ENCODE data around the gene GARIN5B. TPM values are rescaled to one million over a fixed set of nuclear protein-coding genes. Genes with fewer than 3 reads are reported as not detected.

GARIN5B gene
- total RNA-seq, 2 experiments from 2014 or later, result not detected

DNA sequence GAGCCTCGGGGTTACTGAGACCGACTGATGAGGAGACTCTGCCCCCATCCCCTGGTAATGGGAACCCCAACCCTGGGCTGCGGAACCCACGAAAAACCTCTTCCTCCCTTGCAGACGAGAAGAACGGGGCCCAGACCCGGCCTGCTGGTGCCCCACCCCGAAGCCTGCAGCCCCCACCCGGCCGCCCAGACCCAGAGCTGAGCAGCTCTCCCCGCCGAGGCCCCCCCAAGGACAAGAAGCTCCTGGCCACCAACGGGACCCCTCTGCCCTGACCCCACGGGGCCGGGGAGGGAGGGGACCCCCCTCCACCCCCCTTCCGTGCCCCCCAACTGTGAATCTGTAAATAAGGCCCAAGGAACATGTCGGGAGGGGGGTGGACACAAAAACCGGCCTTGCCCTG, 51.3 kb downstream of the GARIN5B start:
- no peak for ATAC-seq
- Mint-ChIP-seq H3K9me3 (ENCODE audit: low read depth) (no peaks in the 10 kb centered on the region), H3K27me3 (no peaks in the 10 kb centered on the region), H3K4me1 (no peaks in the 10 kb centered on the region), H3K36me3 (ENCODE audit: low read depth) (no peaks in the 10 kb centered on the region), H3K27ac (no peak overlapping the region), H3K4me3 (no peak overlapping the region)
- POLR2A ChIA-PET, result no interaction called here
- CTCF ChIA-PET, result no interaction called here
- intact Hi-C loops (cut with DNase I, micrococcal nuclease), result no loop called here
- DNase-seq, result no peak

DNA sequence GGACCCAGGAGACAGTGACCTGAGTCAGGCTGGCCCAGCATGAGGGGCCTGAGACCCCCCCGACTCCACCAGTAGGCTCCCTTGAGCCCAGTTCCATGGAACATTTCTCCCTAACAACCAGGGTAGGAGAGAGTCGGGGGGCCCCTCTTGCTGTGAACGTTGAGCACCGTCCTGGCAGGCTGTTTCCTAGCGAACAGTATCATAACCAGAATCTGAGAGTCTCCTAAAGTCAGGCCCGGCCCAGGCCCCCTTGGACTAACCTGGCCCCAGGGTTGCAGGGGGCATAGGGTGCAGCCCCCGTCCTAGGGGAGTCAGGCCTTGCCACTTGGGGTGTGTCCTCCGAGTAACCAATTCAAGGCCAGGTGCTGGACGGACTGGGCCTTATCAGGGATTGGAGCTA, 51.7 kb downstream of the GARIN5B start:
- ChIA-PET CTCF (no interaction called here), POLR2A (no interaction called here)
- intact Hi-C loops (cut with DNase I, micrococcal nuclease), result no loop called here
- Mint-ChIP-seq H3K27me3 (no peaks in the 10 kb centered on the region), H3K4me3 (no peak overlapping the region), H3K36me3 (ENCODE audit: low read depth) (no peaks in the 10 kb centered on the region), H3K9me3 (ENCODE audit: low read depth) (no peaks in the 10 kb centered on the region), H3K27ac (no peak overlapping the region), H3K4me1 (no peaks in the 10 kb centered on the region)
- no peak for DNase-seq
- ATAC-seq, result no peak

DNA sequence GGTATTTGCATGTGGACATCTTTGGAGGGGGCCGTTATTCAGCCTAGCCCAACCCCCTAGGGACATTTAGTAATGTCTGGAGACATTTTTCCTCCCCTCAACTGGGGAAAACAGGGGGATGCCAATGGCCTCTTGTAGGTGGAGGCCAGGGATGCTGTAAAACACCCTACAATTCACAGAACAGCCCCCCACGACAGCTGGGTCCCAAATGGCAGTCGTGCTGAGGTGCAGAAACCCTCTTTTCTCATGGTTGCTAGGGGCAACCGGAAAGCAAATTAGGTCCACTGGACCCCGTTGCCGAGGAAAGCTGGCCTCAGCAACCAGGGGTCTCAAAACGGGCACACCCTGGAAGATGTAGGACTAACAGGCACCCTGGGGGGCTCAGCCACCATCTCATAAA, 52.6 kb downstream of the GARIN5B start:
- H3K4me1 Mint-ChIP-seq, result no peaks in the 10 kb centered on the region
- ChIA-PET CTCF (interaction anchor here (0.7 kb wide), 1 partner anchor 9 kb away, joined by 3 read pairs; no protein-coding TSS in a partner anchor), POLR2A (no interaction called here)
- H3K27ac Mint-ChIP-seq, result no peak overlapping the region
- H3K27me3 Mint-ChIP-seq, result no peaks in the 10 kb centered on the region
- no peak overlapping the region for H3K4me3 Mint-ChIP-seq
- intact Hi-C loops (cut with DNase I, micrococcal nuclease), result no loop called here
- H3K36me3 Mint-ChIP-seq (ENCODE audit: low read depth), result no peaks in the 10 kb centered on the region
- ATAC-seq (no peak), DNase-seq (no peak)
- no peaks in the 10 kb centered on the region for H3K9me3 Mint-ChIP-seq (ENCODE audit: low read depth)

DNA sequence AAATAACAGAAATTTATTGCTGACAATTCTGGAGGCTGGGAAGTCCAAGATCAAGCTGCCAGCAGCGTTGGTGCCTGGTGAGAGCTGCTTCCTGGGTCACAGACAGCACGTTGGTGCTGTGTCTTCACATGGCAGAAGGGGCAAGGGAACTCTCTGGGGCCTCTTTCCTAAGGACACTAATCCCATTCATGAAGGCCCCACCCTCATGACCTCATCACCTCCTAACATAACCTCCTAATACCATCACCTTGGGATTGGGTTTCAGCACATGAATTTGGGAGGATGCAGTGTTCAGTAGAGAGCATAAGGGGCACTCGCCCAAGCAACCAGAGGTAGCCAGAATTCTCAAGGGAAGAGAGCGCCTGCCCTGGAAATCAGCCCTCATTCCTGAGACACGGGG, 53.6 kb downstream of the GARIN5B start:
- H3K9me3 Mint-ChIP-seq (ENCODE audit: low read depth), result no peaks in the 10 kb centered on the region
- H3K4me1 Mint-ChIP-seq, result no peaks in the 10 kb centered on the region
- DNase-seq (no peak), ATAC-seq (no peak)
- H3K27ac Mint-ChIP-seq, result no peak overlapping the region
- no peaks in the 10 kb centered on the region for H3K27me3 Mint-ChIP-seq
- no peak overlapping the region for H3K4me3 Mint-ChIP-seq
- intact Hi-C loops (cut with DNase I, micrococcal nuclease), result no loop called here
- H3K36me3 Mint-ChIP-seq (ENCODE audit: low read depth), result no peaks in the 10 kb centered on the region
- CTCF ChIA-PET, result interaction anchor here (0.6 kb wide), 1 partner anchor 479 kb away, joined by 3 read pairs; no protein-coding TSS in a partner anchor
- POLR2A ChIA-PET, result no interaction called here

DNA sequence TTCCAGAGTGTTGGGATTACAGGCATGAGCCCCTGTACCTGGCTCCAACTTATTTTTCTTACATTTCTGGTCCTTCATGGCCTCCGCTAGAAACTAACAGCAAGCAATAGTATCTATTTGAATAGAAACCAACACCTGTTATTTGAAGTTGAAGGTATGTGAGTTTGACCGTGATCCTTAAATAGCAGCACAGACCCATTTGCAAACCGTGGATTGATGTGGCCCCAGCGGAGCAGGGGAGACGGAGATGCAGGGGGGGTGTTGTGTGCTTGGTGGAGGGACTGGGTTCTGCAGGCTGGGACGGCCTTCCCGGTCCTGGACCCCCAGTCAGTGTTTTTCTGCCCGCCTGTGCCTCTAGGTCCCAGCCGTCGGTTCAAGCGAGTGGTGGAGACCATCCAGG, 54.8 kb downstream of the GARIN5B start:
- no peak for ATAC-seq
- POLR2A ChIA-PET, result no interaction called here
- Mint-ChIP-seq H3K4me3 (no peak overlapping the region), H3K27ac (no peak overlapping the region), H3K36me3 (ENCODE audit: low read depth) (no peaks in the 10 kb centered on the region), H3K4me1 (no peaks in the 10 kb centered on the region), H3K27me3 (no peaks in the 10 kb centered on the region), H3K9me3 (ENCODE audit: low read depth) (no peaks in the 10 kb centered on the region)
- no peak for DNase-seq
- intact Hi-C loops (cut with DNase I, micrococcal nuclease), result no loop called here
- CTCF ChIA-PET, result no interaction called here

DNA sequence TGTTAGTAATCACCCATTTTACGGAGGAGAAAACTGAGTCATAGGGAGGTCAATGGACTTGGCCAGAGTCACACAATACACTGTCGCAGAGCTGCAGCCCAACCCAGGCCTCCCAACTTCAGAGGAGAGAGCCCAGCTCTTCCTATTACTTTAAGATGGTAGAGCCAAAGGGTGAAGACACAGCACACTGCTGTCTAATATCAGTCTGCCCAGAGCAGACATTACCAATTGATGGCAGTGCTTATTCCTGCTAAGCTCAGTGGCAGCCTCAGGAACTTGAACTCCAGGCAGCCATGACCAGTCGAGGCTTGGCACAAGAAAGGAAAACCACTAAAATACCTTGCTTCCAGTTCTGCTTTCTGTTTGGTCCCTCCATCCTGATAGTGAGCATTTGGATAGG, 56.3 kb downstream of the GARIN5B start:
- no peak for ATAC-seq
- H3K27ac Mint-ChIP-seq, result no peak overlapping the region
- no peaks in the 10 kb centered on the region for H3K36me3 Mint-ChIP-seq (ENCODE audit: low read depth)
- ChIA-PET CTCF (interaction anchor here (0.7 kb wide), 1 partner anchor 70 kb away, joined by 3 read pairs; the partner anchor contains the start of gene TMEM190), POLR2A (no interaction called here)
- no peak for DNase-seq
- peaks cover 2% of the 10 kb centered on the region for H3K4me1 Mint-ChIP-seq
- intact Hi-C loops (cut with DNase I, micrococcal nuclease), result no loop called here
- no peaks in the 10 kb centered on the region for H3K27me3 Mint-ChIP-seq
- H3K9me3 Mint-ChIP-seq (ENCODE audit: low read depth), result no peaks in the 10 kb centered on the region
- no peak overlapping the region for H3K4me3 Mint-ChIP-seq

DNA sequence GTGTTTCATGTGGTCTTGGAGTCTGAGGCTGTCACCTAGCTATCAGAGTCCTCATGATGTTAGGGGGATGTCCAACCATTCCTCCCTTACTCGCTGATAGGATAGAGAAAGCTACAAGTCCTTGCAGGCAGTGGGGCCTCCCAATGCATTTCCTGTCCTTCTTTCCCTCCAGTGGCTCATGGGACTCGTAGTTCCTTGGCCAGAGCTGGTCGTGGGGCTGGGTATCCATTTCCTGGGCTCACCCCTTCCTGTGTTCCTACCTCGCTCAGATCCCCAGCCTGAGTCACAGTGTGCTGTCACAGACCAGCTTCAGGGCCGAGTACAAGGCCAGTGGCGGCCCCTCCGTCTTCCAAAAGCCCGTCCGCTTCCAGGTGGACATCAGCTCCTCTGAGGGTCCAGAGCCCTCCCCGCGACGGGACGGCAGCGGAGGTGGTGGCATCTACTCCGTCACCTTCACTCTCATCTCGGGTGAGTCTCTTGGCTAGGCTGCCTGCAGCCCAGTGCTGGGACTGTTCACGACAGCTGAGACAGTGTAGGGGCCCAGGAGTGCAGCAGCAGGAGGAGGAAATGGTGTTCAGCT, 57.0 kb downstream of the GARIN5B start:
- Mint-ChIP-seq H3K4me3 (no peak overlapping the region), H3K36me3 (ENCODE audit: low read depth) (no peaks in the 10 kb centered on the region), H3K4me1 (peaks cover 6% of the 10 kb centered on the region), H3K9me3 (ENCODE audit: low read depth) (no peaks in the 10 kb centered on the region), H3K27ac (no peak overlapping the region), H3K27me3 (no peaks in the 10 kb centered on the region)
- DNase-seq (no peak), ATAC-seq (no peak)
- intact Hi-C loops (cut with DNase I, micrococcal nuclease), result no loop called here
- CTCF ChIA-PET, result interaction anchor here (0.5 to 0.7 kb wide), 2 partner anchors 15 to 70 kb away, joined by 3 read pairs; partner anchors contain the start of gene TMEM190
- POLR2A ChIA-PET, result no interaction called here

DNA sequence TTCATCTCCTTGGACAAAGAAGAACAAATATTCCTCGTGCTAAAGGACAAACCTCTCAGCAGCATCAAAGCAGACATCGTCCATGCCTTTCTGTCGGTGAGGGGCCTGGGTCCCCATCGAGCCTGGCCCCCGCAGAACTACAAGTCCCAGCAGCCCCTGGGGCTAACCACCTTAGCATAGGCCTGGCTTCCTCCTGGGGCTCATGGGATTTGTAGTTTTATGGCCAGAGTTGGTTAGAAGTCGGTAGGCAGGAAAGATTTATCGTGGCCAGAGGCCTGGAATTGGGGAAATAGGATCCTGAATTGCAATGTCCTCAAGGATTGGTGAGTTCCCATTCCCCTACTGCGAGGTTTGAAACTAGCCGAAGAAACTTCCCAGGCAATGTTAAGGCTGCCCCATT, 57.6 kb downstream of the GARIN5B start:
- Mint-ChIP-seq H3K36me3 (ENCODE audit: low read depth) (no peaks in the 10 kb centered on the region), H3K4me1 (peaks cover 6% of the 10 kb centered on the region), H3K27ac (no peak overlapping the region), H3K27me3 (no peaks in the 10 kb centered on the region), H3K9me3 (ENCODE audit: low read depth) (no peaks in the 10 kb centered on the region), H3K4me3 (no peak overlapping the region)
- DNase-seq (peak; percentile 75), ATAC-seq (peak; percentile 71)
- ChIA-PET POLR2A (no interaction called here), CTCF (interaction anchor here (0.5 kb wide), 1 partner anchor 14 kb away, joined by 3 read pairs; no protein-coding TSS in a partner anchor)
- intact Hi-C loops (cut with DNase I, micrococcal nuclease), result no loop called here

DNA sequence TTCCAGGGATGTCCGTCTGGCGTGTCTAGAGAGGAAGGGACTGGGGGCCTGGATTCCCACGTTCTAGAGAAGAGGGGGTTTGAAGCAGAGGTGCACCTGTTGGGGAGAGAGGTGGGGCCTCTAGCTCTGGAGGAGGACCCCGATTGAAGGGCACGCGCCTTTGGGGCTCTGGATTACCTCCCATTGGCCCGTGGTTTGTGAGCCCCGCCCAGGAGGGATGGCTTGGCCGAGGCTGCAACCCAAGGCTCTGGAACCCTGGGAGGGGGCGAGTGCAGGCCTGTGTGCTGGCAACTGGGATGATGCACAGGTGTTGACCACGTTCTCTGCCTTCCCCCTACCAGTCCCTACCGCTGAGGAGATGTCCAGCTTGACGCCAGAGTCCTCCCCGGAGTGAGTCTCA, 58.1 kb downstream of the GARIN5B start:
- H3K36me3 Mint-ChIP-seq (ENCODE audit: low read depth), result no peaks in the 10 kb centered on the region
- no peaks in the 10 kb centered on the region for H3K27me3 Mint-ChIP-seq
- intact Hi-C loops (cut with DNase I, micrococcal nuclease), result loop anchor here in 1 of 2 experiments (5.0 kb wide), 2 partner anchors 32 to 82 kb away; partner anchors contain the start of genes KMT5C and RPL28
- POLR2A ChIA-PET, result no interaction called here
- H3K9me3 Mint-ChIP-seq (ENCODE audit: low read depth), result no peaks in the 10 kb centered on the region
- ATAC-seq (no peak), DNase-seq (no peak)
- CTCF ChIA-PET, result no interaction called here
- no peak overlapping the region for H3K27ac Mint-ChIP-seq
- peaks cover 6% of the 10 kb centered on the region for H3K4me1 Mint-ChIP-seq
- no peak overlapping the region for H3K4me3 Mint-ChIP-seq

Other genes with a start within 250 kb of the GARIN5B start
- gene PPP1R12C, start 245.6 kb downstream of the GARIN5B start, total RNA-seq, result 10 to 100 TPM; 66.1 to 69.8 TPM
- under 1 TPM; 0.47 to 0.50 TPM for gene TNNT1, start 214.1 kb downstream of the GARIN5B start, total RNA-seq
- under 1 TPM in 1 of 2 experiments, not detected in 1; 0.32 TPM for gene TNNI3, start 205.5 kb downstream of the GARIN5B start, total RNA-seq
- gene DNAAF3, start 196.6 kb downstream of the GARIN5B start, total RNA-seq, result under 1 TPM; 0.53 to 0.72 TPM
- gene SYT5, start 183.0 kb downstream of the GARIN5B start, total RNA-seq, result under 1 TPM in 1 of 2 experiments, not detected in 1; 0.37 TPM
- gene PTPRH, start 153.8 kb downstream of the GARIN5B start, total RNA-seq, result not detected
- gene TMEM86B, start 134.5 kb downstream of the GARIN5B start, total RNA-seq, result 1 to 10 TPM; 4.9 to 9.0 TPM
- gene PPP6R1, start 104.2 kb downstream of the GARIN5B start, total RNA-seq, result 100 to 1,000 TPM; 177 to 201 TPM
- 10 to 100 TPM; 41.1 to 45.2 TPM for gene HSPBP1, start 83.2 kb downstream of the GARIN5B start, total RNA-seq
- gene BRSK1, start 79.3 kb downstream of the GARIN5B start, total RNA-seq, result 1 to 10 TPM; 4.1 to 4.5 TPM
- not detected for gene TMEM150B, start 37.9 kb downstream of the GARIN5B start, total RNA-seq
- gene KMT5C, start 23.4 kb downstream of the GARIN5B start, total RNA-seq, result 10 to 100 TPM; 27.5 to 32.3 TPM
- under 1 TPM; 0.14 to 0.30 TPM for gene COX6B2, start 8.5 kb downstream of the GARIN5B start, total RNA-seq
- gene IL11, start 7.2 kb upstream of the GARIN5B start, total RNA-seq, result under 1 TPM; 0.09 to 0.18 TPM
- not detected for gene TMEM190, start 13.6 kb upstream of the GARIN5B start, total RNA-seq
- 1 to 10 TPM; 5.9 to 6.3 TPM for gene TMEM238, start 21.0 kb upstream of the GARIN5B start, total RNA-seq
- 1,000 to 10,000 TPM; 2,751 to 4,078 TPM for gene RPL28, start 22.7 kb upstream of the GARIN5B start, total RNA-seq
- gene UBE2S, start 44.5 kb upstream of the GARIN5B start, total RNA-seq, result 100 to 1,000 TPM; 228 to 342 TPM
- not detected for gene SHISA7, start 80.0 kb upstream of the GARIN5B start, total RNA-seq
- 10 to 100 TPM; 24.3 to 28.0 TPM for gene ISOC2, start 98.4 kb upstream of the GARIN5B start, total RNA-seq
- gene C19orf85, start 101.5 kb upstream of the GARIN5B start, total RNA-seq, result not detected
- 1 to 10 TPM; 5.6 to 6.8 TPM for gene ZNF628, start 113.4 kb upstream of the GARIN5B start, total RNA-seq
- gene NAT14, start 121.9 kb upstream of the GARIN5B start, total RNA-seq, result 10 to 100 TPM in 1 of 2 experiments, 1 to 10 TPM in 1; 8.2 to 14.8 TPM
- gene SSC5D, start 125.2 kb upstream of the GARIN5B start, total RNA-seq, result under 1 TPM; 0.32 to 0.34 TPM
- gene SBK2, start 173.9 kb upstream of the GARIN5B start, total RNA-seq, result not detected
- not detected for gene SBK3, start 182.3 kb upstream of the GARIN5B start, total RNA-seq
- gene ZNF579, start 217.6 kb upstream of the GARIN5B start, total RNA-seq, result 1 to 10 TPM; 7.2 to 7.5 TPM
- gene FIZ1, start 236.3 kb upstream of the GARIN5B start, total RNA-seq, result 10 to 100 TPM; 13.6 to 14.7 TPM
- 10 to 100 TPM; 16.2 to 18.6 TPM for gene ZNF524, start 237.0 kb upstream of the GARIN5B start, total RNA-seq
- gene ZNF865, start 242.4 kb upstream of the GARIN5B start, total RNA-seq, result 10 to 100 TPM; 11.4 to 12.1 TPM

All from activated CD4-positive, alpha-beta T cell treated with anti-CD3 and anti-CD28 coated beads for 36 hours (primary cell).